HEK293T (cell line): ENCODE results near the gene PRRC2C.
"Not testable (repeated sequence)": the region's sequence is repeated elsewhere in the genome, so short reads cannot be mapped to it uniquely, and the experiment has no call there.

Experiments
- CTCF ChIA-PET: fragments of 350-600 bp; formaldehyde crosslinking; extraction: SDS; loops from one replicate; lab custom pipeline; 2021; ENCODE audit warnings: antibody characterized with exemption, inconsistent platforms; lab: Yijun Ruan, JAX
- POLR2A ChIA-PET: fragments of 350-600 bp; formaldehyde crosslinking; extraction: SDS; loops from one replicate; lab custom pipeline; 2020; ENCODE audit warnings: antibody characterized with exemption, inconsistent platforms; lab: Yijun Ruan, JAX
- DNase-seq: peaks from one replicate; pipeline ENCODE4 v3.0.0; 2012; ENCODE audit warnings: mixed read lengths; ENCODE audit errors: extremely low spot score
- ARNT ChIP-seq: fragments of 450-650 bp; IDR thresholded peaks from 2 replicates; pipeline ENCODE4 v1.6.1; 2017; ENCODE audit warnings: mild to moderate bottlenecking
- BHLHE40 ChIP-seq: fragments of 450-650 bp; IDR thresholded peaks from 2 replicates; pipeline ENCODE4 v1.6.1; 2016; ENCODE audit warnings: mild to moderate bottlenecking, moderate library complexity, borderline replicate concordance
- CTBP1 ChIP-seq: fragments of 450-650 bp; IDR thresholded peaks from 2 replicates; pipeline ENCODE4 v1.6.1; 2016; ENCODE audit warnings: borderline replicate concordance
- ELF4 ChIP-seq: fragments of 450-650 bp; IDR thresholded peaks from 2 replicates; pipeline ENCODE4 v1.6.1; 2017; ENCODE audit warnings: antibody characterized with exemption
- FOXA1 ChIP-seq: fragments of 450-650 bp; IDR thresholded peaks from 2 replicates; pipeline ENCODE4 v1.6.1; 2016; ENCODE audit warnings: mild to moderate bottlenecking
- FOXK2 ChIP-seq: fragments of 450-650 bp; IDR thresholded peaks from 2 replicates; pipeline ENCODE4 v1.6.1; 2016; ENCODE audit warnings: mild to moderate bottlenecking
- FOXM1 ChIP-seq: fragments of 450-650 bp; IDR thresholded peaks from 2 replicates; pipeline ENCODE4 v1.6.1; 2017; ENCODE audit warnings: mild to moderate bottlenecking, borderline replicate concordance
- HDGF ChIP-seq: fragments of 450-650 bp; IDR thresholded peaks from 2 replicates; pipeline ENCODE4 v1.6.1; 2017; ENCODE audit warnings: antibody characterized with exemption, borderline replicate concordance
- L3MBTL2 ChIP-seq: fragments of 450-650 bp; conservative IDR thresholded peaks from 2 replicates; pipeline ENCODE4 v1.6.1; 2016; ENCODE audit warnings: mild to moderate bottlenecking
- LEF1 ChIP-seq: fragments of 450-650 bp; IDR thresholded peaks from 2 replicates; pipeline ENCODE4 v1.6.1; 2017; ENCODE audit warnings: mild to moderate bottlenecking, borderline replicate concordance
- NFRKB ChIP-seq: fragments of 450-650 bp; IDR thresholded peaks from 2 replicates; pipeline ENCODE4 v1.6.1; 2016; ENCODE audit warnings: mild to moderate bottlenecking, moderate library complexity
- SP1 ChIP-seq: fragments of 450-650 bp; IDR thresholded peaks from 2 replicates; pipeline ENCODE4 v1.6.1; 2017
- SUZ12 ChIP-seq: fragments of 450-650 bp; IDR thresholded peaks from 2 replicates; pipeline ENCODE4 v1.6.1; 2016; ENCODE audit warnings: mild to moderate bottlenecking
- TARDBP ChIP-seq: fragments of 450-650 bp; IDR thresholded peaks from 2 replicates; pipeline ENCODE4 v1.6.1; 2016
- ZNF384 ChIP-seq: fragments of 450-650 bp; IDR thresholded peaks from 2 replicates; pipeline ENCODE4 v1.6.1; 2016
- TF ChIP-seq, protein P1 (sequence below): fragments of 450-650 bp; IDR thresholded peaks from 2 replicates; pipeline ENCODE4 v1.6.1; 2016

Gene PRRC2C

GRCh38 chr1:171596705-171597104, 111.4 kb downstream of the PRRC2C start:
- ChIA-PET CTCF (no interaction called here), POLR2A (no interaction called here)
- DNase-seq = no peak
- TF ChIP-seq ZNF384 (no peak), ELF4 (no peak), ARNT (no peak), FOXM1 (no peak), NFRKB (no peak), L3MBTL2 (no peak), LEF1 (no peak), SP1 (no peak), FOXA1 (no peak), BHLHE40 (no peak), TARDBP (no peak), FOXK2 (no peak), CTBP1 (no peak), SUZ12 (no peak), HDGF (no peak)
- TF ChIP-seq, protein P1, sequence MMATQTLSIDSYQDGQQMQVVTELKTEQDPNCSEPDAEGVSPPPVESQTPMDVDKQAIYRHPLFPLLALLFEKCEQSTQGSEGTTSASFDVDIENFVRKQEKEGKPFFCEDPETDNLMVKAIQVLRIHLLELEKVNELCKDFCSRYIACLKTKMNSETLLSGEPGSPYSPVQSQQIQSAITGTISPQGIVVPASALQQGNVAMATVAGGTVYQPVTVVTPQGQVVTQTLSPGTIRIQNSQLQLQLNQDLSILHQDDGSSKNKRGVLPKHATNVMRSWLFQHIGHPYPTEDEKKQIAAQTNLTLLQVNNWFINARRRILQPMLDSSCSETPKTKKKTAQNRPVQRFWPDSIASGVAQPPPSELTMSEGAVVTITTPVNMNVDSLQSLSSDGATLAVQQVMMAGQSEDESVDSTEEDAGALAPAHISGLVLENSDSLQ = no peak

DNA sequence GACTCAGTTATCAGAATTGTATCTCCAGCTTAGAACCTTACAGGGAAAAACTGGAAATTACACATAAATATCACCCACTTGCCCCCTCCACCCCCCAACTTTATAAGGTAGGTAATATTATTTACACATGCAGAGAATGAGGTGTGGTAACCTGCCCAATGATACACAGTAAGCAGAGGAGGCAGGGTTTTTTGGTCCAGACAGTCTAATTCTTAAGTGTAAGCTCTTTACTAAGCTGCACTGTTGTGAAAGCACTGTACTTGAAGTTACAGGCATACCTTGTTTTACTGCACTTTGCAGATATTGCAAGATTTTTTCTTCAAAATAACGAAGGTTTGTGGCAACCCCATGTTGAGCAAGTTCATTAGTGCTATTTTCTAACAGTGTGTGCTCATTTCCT, 111.9 kb downstream of the PRRC2C start:
- no peak for TF ChIP-seq FOXM1
- TF ChIP-seq L3MBTL2 = no peak
- no peak for TF ChIP-seq NFRKB
- no peak for TF ChIP-seq HDGF
- no peak for TF ChIP-seq BHLHE40
- no peak for TF ChIP-seq CTBP1
- no peak for TF ChIP-seq FOXA1
- TF ChIP-seq FOXK2 = no peak
- no peak for TF ChIP-seq LEF1
- ChIA-PET POLR2A (no interaction called here), CTCF (no interaction called here)
- DNase-seq = no peak

- POLR2A ChIA-PET, DNase-seq, CTCF ChIA-PET: not testable (repeated sequence)
Measured at GRCh38 chr1:171600310-171600709, 115.0 kb downstream of the PRRC2C start.

- ChIA-PET CTCF (no interaction called here), POLR2A (no interaction called here)
- no peak for DNase-seq
- TF ChIP-seq LEF1 (no peak), BHLHE40 (no peak), SUZ12 (no peak), ZNF384 (no peak), ELF4 (no peak), TARDBP (no peak), FOXA1 (no peak), FOXK2 (no peak), CTBP1 (no peak), NFRKB (no peak), FOXM1 (no peak)
Measured at GRCh38 chr1:171600862-171601261, 115.5 kb downstream of the PRRC2C start.

GRCh38 chr1:171603042-171603441, 117.7 kb downstream of the PRRC2C start:
- DNase-seq, CTCF ChIA-PET: not testable (repeated sequence)

DNA sequence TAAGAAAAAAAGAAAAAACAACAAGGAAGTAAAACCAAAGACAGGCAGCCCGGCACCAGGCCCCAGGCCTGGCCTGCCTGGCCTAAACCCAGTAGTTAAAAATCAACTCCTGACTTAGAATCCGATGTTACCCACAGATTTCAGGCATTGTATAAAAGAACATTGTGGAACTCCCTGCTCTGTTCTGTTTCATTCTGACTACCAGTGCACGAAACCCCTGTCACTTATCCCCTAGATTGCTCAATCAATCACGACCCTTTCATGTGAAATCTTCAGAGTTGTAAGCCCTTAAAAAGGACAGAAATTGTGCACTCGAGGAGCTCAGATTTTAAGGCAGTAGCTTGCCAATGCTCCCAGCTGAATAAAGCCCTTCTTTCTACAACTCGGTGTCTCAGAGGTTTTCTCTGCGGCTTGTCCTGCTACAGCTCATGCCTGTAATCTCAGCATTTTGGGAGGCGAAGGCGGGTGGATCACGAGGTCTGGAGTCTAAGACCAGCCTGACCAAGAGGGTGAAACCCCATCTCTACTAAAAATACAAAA, 121.1 kb downstream of the PRRC2C start:
- CTCF ChIA-PET = interaction anchor here (0.6 kb wide), 1 partner anchor 543 kb away, joined by 4 read pairs; no protein-coding TSS in a partner anchor
- POLR2A ChIA-PET = no interaction called here
- TF ChIP-seq L3MBTL2 (no peak), BHLHE40 (no peak), HDGF (no peak), FOXA1 (no peak), SUZ12 (no peak), ZNF384 (no peak), TARDBP (no peak), LEF1 (no peak), CTBP1 (no peak), ARNT (no peak), SP1 (no peak), ELF4 (no peak)
- TF ChIP-seq, protein P1 = no peak
- DNase-seq = no peak

More at GRCh38 chr1:171603042-171603441, 117.7 kb downstream of the PRRC2C start:
- POLR2A ChIA-PET = not testable (repeated sequence)

GRCh38 chr1:171610385-171610784, 125.1 kb downstream of the PRRC2C start:
- ChIA-PET POLR2A (no interaction called here), CTCF (interaction anchor here (0.6 kb wide), 1 partner anchor 412 kb away, joined by 3 read pairs; no protein-coding TSS in a partner anchor)
- DNase-seq = no peak
- TF ChIP-seq FOXM1 (no peak), TARDBP (no peak), BHLHE40 (no peak), CTBP1 (no peak), NFRKB (no peak), FOXK2 (no peak), SP1 (no peak), ELF4 (no peak)

DNA sequence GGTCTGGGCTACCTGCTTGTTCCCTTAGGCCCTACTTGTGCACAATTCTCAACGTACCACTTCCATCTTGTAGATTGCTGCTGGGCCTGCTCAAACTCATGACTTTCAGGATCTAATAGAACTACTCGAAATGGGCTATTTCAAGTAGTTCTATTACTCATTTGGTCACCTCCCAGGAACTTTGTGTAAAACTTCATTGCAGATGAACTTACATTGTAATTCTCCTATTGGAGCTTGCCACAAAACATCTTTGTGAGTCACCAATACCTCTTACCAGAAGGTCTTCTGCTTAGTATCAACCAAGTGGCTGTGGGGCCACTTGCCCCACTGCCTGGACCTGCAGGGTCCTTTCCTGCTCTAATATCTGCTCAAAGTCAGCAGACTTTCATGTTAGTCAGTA, 126.0 kb downstream of the PRRC2C start:
- DNase-seq = no peak
- TF ChIP-seq ELF4 (no peak), LEF1 (no peak), FOXK2 (no peak), HDGF (no peak), SUZ12 (no peak), FOXA1 (no peak), NFRKB (no peak), BHLHE40 (no peak), ARNT (no peak), SP1 (no peak), FOXM1 (no peak), L3MBTL2 (no peak), CTBP1 (no peak), ZNF384 (no peak), TARDBP (no peak)
- TF ChIP-seq, protein P1 = no peak
- POLR2A ChIA-PET = no interaction called here
- CTCF ChIA-PET = no interaction called here
